GM11168 (cell line): ENCODE data around the gene ABCF2.

ENCODE experiments used
- in situ Hi-C: fragments of 300-500 bp; cut with MboI; formaldehyde crosslinking; loops from one replicate; pipeline ENCODE4 v1.12.0; 2022; ENCODE audit warnings: low sequenced_read_pairs; ENCODE audit not compliant: unreplicated experiment

Gene ABCF2

GRCh38 chr7:151176401-151176800 lies 50.6 kb downstream of the ABCF2 start:
- in situ Hi-C loops = no loop called here

GRCh38 chr7:151175793-151176311 lies 51.2 kb downstream of the ABCF2 start:
- in situ Hi-C loops = no loop called here

DNA sequence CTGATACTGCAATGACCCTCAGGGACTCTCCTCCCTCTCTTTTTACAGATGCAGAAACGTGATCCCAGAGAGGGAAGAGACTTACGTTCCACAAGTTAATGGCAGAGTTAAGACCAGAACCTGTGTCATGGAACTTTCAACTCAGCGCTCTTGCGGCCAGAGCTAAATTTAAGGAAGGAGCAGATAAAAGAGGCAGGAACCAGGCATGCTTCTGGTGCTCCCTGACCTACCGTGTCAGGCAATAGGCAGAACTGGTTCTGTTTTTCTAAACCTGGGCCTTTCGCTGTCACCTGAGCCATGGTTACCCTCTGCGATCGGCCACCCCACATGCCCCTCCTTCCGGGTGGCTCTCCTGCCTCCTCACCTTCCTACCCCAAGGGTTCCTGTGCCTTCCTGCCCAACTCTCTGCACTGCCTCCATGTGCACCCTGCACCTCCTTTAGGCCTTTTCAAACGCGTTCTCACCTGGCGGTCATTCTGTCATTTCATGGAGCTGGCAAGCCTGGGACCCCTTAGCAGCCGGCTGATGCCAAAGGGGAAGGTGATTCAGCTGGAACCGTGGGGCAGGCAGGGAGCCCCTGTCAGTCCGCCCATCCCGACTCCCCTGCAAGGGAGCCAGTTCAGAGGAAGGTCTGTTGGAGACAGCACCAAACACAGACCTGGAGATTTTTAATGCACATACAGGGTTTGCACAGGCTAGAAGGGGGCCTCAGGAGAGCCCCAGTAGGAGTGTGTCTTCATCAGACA lies 51.8 kb downstream of the ABCF2 start:
- in situ Hi-C loops = no loop called here

DNA sequence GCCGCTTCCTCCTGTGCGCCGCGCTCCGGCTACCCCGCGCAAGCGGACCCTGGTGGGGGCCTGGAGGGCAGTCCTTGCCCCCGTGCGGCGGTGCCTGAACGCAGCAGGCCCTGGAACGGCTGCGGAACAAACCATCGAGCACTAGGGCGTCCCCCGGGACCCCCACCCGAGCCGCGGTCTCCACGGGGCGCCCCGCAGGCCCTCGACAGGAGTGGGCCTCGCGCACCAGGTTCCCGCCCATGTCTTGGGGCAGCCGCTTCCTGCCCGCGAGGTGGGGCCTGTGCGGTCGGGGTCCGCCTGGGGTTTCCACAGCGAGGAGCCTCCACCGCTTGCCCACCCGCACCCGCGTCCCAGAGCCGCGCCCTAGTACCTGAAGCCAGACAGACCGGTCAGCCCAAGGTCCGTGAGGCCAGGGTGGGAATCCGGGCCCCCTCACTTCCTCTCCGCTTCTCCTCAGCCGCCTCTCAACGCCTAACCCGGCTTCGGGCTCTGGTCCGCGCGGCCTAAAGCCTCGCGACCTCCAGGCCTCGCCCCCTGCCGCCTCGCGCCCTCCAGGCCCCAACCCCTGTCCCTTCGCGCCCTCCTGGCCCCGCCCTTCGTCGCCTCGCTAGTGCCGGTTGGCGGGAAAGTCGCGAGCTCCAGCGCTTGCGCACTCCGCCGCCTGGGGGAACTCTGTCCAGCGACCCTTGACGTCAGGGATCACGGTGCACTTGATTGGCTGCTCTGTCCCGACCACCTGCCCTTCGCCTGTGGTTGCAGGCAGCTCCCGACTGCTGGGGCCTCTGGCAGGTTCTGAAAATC lies 52.6 kb downstream of the ABCF2 start:
- in situ Hi-C loops = no loop called here

DNA sequence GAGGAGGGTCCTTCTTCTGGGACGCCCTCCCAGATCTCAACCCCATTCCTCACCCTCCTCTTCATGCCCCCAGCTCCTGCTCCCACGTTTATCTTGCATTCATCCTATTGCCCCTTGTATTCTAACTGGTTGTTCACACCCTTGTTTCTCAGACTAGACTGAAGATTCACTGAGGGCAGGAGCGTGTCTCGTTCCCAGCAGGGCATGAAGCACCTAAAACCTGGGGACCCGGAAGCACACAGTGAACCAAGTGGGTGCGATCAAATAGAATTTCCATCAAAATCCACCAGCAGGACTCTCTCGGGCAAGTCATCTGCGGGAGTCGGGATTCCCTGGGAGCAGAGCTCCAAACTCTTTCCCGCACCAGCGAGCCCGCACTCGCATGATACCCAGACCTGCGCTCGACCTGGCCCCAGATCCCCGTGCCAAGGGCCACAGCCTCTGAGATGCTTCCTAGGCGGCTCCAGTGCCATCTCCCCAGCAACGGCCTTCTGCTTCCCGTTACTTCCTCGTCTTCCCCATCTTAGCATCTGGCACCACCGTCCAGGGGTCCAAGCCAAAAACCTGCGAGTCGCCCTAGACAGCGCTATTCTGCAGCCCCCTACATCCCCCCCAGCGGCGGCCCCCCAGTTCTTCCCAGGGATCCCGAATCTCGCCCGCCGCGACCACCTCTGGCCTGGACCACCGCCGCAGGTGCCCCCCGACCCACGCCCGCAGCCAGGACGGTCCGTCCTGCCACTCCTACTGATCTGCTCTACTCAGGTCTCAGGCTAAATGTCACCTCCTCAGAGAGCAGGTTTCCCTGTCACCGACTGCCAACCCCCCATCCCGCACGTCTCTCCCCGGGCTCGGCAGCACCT lies 53.4 kb downstream of the ABCF2 start:
- in situ Hi-C loops = no loop called here

- in situ Hi-C loops = no loop called here
Measured at GRCh38 chr7:151172273-151173141, 54.5 kb downstream of the ABCF2 start.

- in situ Hi-C loops = no loop called here
Measured at GRCh38 chr7:151168787-151169162, 58.2 kb downstream of the ABCF2 start.

DNA sequence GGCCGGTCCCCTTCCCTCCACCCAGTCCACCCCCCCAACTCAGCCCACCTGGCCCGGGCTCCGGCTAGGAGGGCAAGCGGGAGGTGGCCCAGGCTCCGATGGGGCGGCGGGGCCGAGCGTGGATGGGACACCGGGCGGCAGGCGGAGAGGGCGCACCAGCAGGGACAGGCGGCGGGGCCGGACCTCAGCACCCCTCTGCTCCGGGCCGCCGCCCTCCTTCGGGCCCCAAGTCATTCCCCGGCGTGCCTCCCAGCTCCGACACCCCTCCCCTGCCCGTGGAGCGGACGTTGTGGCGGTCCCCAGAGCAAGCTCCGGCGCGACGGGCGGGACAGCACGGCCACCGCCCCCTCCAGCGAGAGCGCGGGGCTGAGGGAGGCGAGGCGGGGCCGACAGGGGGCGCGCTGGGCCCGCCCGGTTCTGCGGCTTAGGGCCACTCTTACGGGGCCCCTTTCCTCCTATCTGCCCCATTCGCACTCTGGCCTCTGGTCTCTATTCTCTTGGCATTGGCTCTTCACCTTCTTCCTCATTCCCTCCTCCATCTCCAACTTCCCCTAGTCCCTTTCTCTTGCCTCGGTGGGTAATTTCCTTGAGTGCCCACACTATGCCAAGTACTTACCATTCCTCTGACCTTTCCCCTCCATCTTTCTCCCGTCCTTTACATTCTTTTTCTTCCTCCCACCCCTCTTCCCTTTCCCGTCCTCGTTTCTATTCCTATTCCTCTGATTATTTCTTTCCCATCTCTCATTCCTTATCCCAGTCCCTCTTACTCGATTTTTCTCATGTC lies 58.8 kb downstream of the ABCF2 start:
- in situ Hi-C loops = no loop called here

DNA sequence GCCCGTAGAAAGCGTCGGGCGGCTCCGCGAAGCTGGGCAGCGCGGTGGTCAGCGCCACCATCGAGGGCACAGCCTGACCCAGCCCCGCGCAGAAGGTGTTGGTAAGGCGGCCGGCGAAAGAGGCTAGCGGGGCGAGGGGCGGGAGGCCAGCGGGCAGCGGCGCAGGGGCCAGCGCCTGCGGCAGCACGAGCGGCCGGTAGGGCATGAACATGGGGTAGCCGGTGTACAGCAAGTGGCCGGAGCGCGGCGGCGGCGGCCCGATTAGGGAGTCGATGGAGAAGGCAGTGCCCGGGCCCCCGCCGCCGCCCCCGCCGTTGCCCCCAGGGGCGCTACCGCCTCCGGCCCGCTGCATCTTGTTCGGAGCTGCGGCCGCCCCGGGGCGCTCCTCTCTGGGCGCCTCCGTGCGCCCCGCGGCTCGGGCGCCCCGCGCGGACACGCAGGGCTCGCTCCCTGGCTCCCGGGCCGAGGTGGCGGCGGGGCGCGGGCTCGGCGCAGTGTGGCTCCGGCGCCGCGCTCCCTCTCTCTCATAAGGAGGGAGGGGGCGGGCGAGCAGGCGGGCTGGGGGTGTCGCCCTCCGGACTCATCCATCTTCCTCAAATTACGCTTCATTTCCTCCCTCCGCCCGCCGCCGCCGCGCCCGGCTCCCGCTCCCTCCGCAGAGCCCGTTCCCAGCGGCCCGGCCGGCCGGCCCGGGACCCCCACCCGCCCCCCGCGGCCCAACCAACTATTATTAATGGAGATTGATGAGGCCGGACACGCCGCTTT lies 59.6 kb downstream of the ABCF2 start, which contains the start of gene GBX1:
Gene GBX1 (minus strand): TSS at position 498 of the 765 bp plus-strand sequence. CDS start 146 bp downstream, at position 352.
- in situ Hi-C loops = no loop called here

DNA sequence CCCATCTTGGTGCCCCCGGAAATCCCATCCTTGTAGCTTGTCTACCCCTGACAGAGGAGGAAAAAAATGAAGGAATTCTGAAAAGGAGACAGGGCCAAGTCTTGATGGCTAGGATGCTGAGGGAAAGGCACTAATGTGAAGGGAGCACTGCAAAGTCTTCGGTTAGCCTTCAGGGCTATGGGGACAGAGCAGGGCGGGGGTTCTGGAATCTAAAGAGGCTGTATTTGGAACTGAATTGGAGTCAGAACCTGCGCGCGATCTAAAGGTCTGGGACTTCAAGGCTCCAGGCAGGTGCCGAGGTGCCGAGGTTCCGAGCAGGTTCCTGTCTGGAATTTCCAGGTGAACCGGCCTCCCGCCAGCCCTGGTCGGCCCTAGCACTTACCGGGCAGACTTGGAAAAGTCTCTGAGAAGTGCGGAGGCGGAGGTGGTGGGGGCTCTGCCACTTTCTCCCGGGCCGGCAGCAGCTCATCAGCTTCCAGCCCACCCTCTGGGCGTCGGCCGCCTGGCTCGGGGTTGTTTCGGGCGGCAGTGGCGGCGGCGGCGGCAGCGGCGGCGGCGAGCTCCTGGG lies 60.3 kb downstream of the ABCF2 start:
- in situ Hi-C loops = no loop called here
